ENCODE results near the gene TTLL11. TPM values are rescaled to one million over a fixed set of nuclear protein-coding genes. Genes with fewer than 3 reads are reported as not detected.
A peak's percentile ranks its signal among the peaks of the same experiment; 100 is the strongest.

The TTLL11 gene
- total and polyA plus RNA-seq, 2 experiments from 2014 or later: 5.5 to 7.6 TPM

- H3K4me3 ChIP-seq: no peak overlapping the region
- no peaks in the 10 kb centered on the region for H3K9me3 ChIP-seq (ENCODE audit: low read depth)
- 71% methylated on average over 1 of the region's 1 CpG for WGBS (ENCODE audit: low lambda C conversion rate, missing lambda C conversion rate)
- H3K4me2 ChIP-seq: no peak overlapping the region
- DNase-seq (ENCODE audit: low spot score): peak; percentile 42
- no peak overlapping the region for H2AFZ ChIP-seq
- no peaks in the 10 kb centered on the region for H3K27me3 ChIP-seq
- TF ChIP-seq EZH2phosphoT487 (IDR thresholded peaks at IDR 0.05; ENCODE audit: low read depth, severe bottlenecking, unreplicated experiment) (no peak), EZH2 (IDR thresholded peaks at IDR 0.05; ENCODE audit: borderline replicate concordance) (no peak)
- TF ChIP-seq, protein P1, sequence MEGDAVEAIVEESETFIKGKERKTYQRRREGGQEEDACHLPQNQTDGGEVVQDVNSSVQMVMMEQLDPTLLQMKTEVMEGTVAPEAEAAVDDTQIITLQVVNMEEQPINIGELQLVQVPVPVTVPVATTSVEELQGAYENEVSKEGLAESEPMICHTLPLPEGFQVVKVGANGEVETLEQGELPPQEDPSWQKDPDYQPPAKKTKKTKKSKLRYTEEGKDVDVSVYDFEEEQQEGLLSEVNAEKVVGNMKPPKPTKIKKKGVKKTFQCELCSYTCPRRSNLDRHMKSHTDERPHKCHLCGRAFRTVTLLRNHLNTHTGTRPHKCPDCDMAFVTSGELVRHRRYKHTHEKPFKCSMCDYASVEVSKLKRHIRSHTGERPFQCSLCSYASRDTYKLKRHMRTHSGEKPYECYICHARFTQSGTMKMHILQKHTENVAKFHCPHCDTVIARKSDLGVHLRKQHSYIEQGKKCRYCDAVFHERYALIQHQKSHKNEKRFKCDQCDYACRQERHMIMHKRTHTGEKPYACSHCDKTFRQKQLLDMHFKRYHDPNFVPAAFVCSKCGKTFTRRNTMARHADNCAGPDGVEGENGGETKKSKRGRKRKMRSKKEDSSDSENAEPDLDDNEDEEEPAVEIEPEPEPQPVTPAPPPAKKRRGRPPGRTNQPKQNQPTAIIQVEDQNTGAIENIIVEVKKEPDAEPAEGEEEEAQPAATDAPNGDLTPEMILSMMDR (IDR thresholded peaks at IDR 0.05; ENCODE audit: poor library complexity): no peak
- H3K4me1 ChIP-seq (ENCODE audit: insufficient read depth): no peaks in the 10 kb centered on the region
- H3K27ac ChIP-seq: peak overlapping the region; percentile 84
- no peaks in the 10 kb centered on the region for H3K36me3 ChIP-seq (replicated peaks; ENCODE audit: insufficient read depth, low read depth)
- no peaks in the 10 kb centered on the region for H3K9me2 ChIP-seq (replicated peaks; ENCODE audit: insufficient read depth)
- H4K20me1 ChIP-seq (ENCODE audit: insufficient read depth, poor library complexity, severe bottlenecking): no peaks in the 10 kb centered on the region
- no peaks in the 10 kb centered on the region for H3K79me2 ChIP-seq
Observed at GRCh38 chr9:121976751-121977150, 116.4 kb downstream of the TTLL11 start.

DNA sequence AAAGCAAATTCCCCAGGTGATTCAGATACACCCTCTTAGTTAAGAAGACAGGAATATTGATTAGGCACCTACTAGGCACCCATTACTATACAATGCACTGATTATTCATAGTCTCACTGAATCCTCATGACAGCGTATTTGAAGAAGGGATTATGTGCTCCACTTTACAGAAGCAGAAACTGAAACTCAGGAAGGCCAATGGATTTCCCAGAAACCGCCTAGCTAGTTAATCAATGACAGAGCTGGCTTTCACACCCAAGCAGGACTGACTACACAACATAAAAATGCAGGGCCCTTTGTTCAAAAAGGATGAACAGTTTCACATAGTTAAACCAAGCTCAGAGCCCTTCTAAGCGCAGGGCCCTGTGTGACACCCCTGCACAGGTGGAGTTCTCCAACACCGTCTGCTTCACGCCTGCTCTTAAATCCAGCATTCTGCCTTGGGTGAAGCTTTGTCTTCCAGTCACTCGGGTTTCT is 117.3 kb downstream of the TTLL11 start:
- TF ChIP-seq, protein P1 (IDR thresholded peaks at IDR 0.05; ENCODE audit: poor library complexity): no peak
- no peak for TF ChIP-seq EZH2phosphoT487 (IDR thresholded peaks at IDR 0.05; ENCODE audit: low read depth, severe bottlenecking, unreplicated experiment)
- no peak for TF ChIP-seq EZH2 (IDR thresholded peaks at IDR 0.05; ENCODE audit: borderline replicate concordance)
- Histone ChIP-seq H3K27me3 (no peaks in the 10 kb centered on the region), H3K36me3 (replicated peaks; ENCODE audit: insufficient read depth, low read depth) (no peaks in the 10 kb centered on the region), H3K4me3 (no peak overlapping the region), H3K4me1 (ENCODE audit: insufficient read depth) (no peaks in the 10 kb centered on the region), H3K79me2 (no peaks in the 10 kb centered on the region), H4K20me1 (ENCODE audit: insufficient read depth, poor library complexity, severe bottlenecking) (no peaks in the 10 kb centered on the region), H3K4me2 (peak overlapping the region; percentile 26), H2AFZ (peak overlapping the region; percentile 30), H3K9me2 (replicated peaks; ENCODE audit: insufficient read depth) (no peaks in the 10 kb centered on the region), H3K9me3 (ENCODE audit: low read depth) (no peaks in the 10 kb centered on the region), H3K27ac (peak overlapping the region; percentile 84)
- 51% methylated on average over 6 of the region's 6 CpGs for WGBS (ENCODE audit: low lambda C conversion rate, missing lambda C conversion rate)
- DNase-seq (ENCODE audit: low spot score): peak; percentile 76

- DNase-seq (ENCODE audit: low spot score): no peak
- Histone ChIP-seq H3K4me2 (no peak overlapping the region), H2AFZ (no peak overlapping the region), H3K36me3 (replicated peaks; ENCODE audit: insufficient read depth, low read depth) (no peaks in the 10 kb centered on the region), H3K4me1 (ENCODE audit: insufficient read depth) (no peaks in the 10 kb centered on the region), H3K9me3 (ENCODE audit: low read depth) (no peaks in the 10 kb centered on the region), H3K27me3 (no peaks in the 10 kb centered on the region), H4K20me1 (ENCODE audit: insufficient read depth, poor library complexity, severe bottlenecking) (no peaks in the 10 kb centered on the region), H3K4me3 (no peak overlapping the region), H3K79me2 (no peaks in the 10 kb centered on the region), H3K27ac (no peak overlapping the region), H3K9me2 (replicated peaks; ENCODE audit: insufficient read depth) (no peaks in the 10 kb centered on the region)
- no peak for TF ChIP-seq EZH2phosphoT487 (IDR thresholded peaks at IDR 0.05; ENCODE audit: low read depth, severe bottlenecking, unreplicated experiment)
- no peak for TF ChIP-seq EZH2 (IDR thresholded peaks at IDR 0.05; ENCODE audit: borderline replicate concordance)
- TF ChIP-seq, protein P1 (IDR thresholded peaks at IDR 0.05; ENCODE audit: poor library complexity): no peak
Observed at GRCh38 chr9:121974421-121974820, 118.7 kb downstream of the TTLL11 start.

Measured in hepatocyte (in vitro differentiated cells).